ENCODE measurements around the gene CSNK1E.

- TF ChIP-seq CTCF (IDR thresholded peaks at IDR 0.05; ENCODE audit: low read depth, low read length) (no peak), EZH2phosphoT487 (IDR thresholded peaks at IDR 0.05; ENCODE audit: low read depth) (no peak)
These were observed 20.9 kb downstream of the CSNK1E start for GRCh38 chr22:38296372-38296771.
